ENCODE measurements around the gene SEC31A. TPM values are rescaled to one million over a fixed set of nuclear protein-coding genes. Genes with fewer than 3 reads are reported as not detected.

SEC31A gene
- total RNA-seq, 1 experiment from 2014 or later = 128 TPM

GRCh38 chr4:82803746-82804145 lies 87.2 kb downstream of the SEC31A start:
- Histone ChIP-seq H3K4me2 (ENCODE audit: insufficient read depth, insufficient read length, low read length) (no peak overlapping the region), H3K18ac (ENCODE audit: insufficient read length, low read depth, low read length) (no peak overlapping the region), H3K27ac (ENCODE audit: insufficient read length, low read depth, low read length) (no peak overlapping the region), H4K91ac (ENCODE audit: insufficient read length, low read depth, low read length) (no peak overlapping the region), H2AK5ac (ENCODE audit: insufficient read length, low read length) (no peak overlapping the region), H3K4ac (ENCODE audit: low read depth, low read length) (no peak overlapping the region), H3K23me2 (ENCODE audit: insufficient read length, low read depth, low read length, poor library complexity, severe bottlenecking) (peaks cover 5% of the 10 kb centered on the region), H2BK120ac (ENCODE audit: low read depth, low read length, poor library complexity, severe bottlenecking) (no peak overlapping the region), H3K4me1 (ENCODE audit: insufficient read depth, low read length) (no peaks in the 10 kb centered on the region), H3K23ac (ENCODE audit: insufficient read length, low read depth, low read length) (no peak overlapping the region), H3K79me1 (ENCODE audit: insufficient read depth, low read depth, low read length, poor library complexity, severe bottlenecking) (no peaks in the 10 kb centered on the region), H2AFZ (ENCODE audit: low read length) (no peak overlapping the region), H3K27me3 (ENCODE audit: insufficient read depth, low read length) (peaks cover 32% of the 10 kb centered on the region), H2BK5ac (ENCODE audit: insufficient read length, low read length) (no peak overlapping the region), H3T11ph (ENCODE audit: low read length) (no peak overlapping the region), H2BK12ac (ENCODE audit: insufficient read length, low read depth, low read length) (no peak overlapping the region), H3K79me2 (ENCODE audit: insufficient read depth, low read length) (no peaks in the 10 kb centered on the region), H3K14ac (ENCODE audit: insufficient read depth, low read length) (no peak overlapping the region), H3K56ac (ENCODE audit: insufficient read length, low read depth, low read length) (no peak overlapping the region), H2BK20ac (ENCODE audit: low read depth, low read length, poor library complexity, severe bottlenecking) (no peak overlapping the region), H2BK15ac (ENCODE audit: low read depth, low read length) (no peak overlapping the region), H3K9ac (ENCODE audit: extremely low read depth, insufficient read length, low read length) (no peak overlapping the region), H4K5ac (ENCODE audit: insufficient read length, low read depth, low read length) (no peak overlapping the region), H3K9me3 (ENCODE audit: control insufficient read depth, low read depth, low read length) (no peaks in the 10 kb centered on the region), H4K20me1 (ENCODE audit: control insufficient read depth, insufficient read depth, insufficient read length) (no peaks in the 10 kb centered on the region), H4K8ac (replicated peaks; ENCODE audit: insufficient read length, low read depth, low read length) (no peak overlapping the region)
- no peak overlapping the region for H3K4me3 Mint-ChIP-seq
- no peak for TF ChIP-seq CTCF (conservative IDR thresholded peaks at IDR 0.05)
- H3K9me3 Mint-ChIP-seq = no peaks in the 10 kb centered on the region
- no peaks in the 10 kb centered on the region for H3K36me3 Mint-ChIP-seq (ENCODE audit: insufficient read depth in 1 of 3, low read depth in 3 of 3)
- H3K27me3 Mint-ChIP-seq (ENCODE audit: low read depth) = peaks cover 3% of the 10 kb centered on the region
- H3K4me1 Mint-ChIP-seq = peaks cover 14% of the 10 kb centered on the region in 2 experiments
- WGBS (ENCODE audit: extremely low coverage, insufficient read length, low lambda C conversion rate) = no CpG with 5 or more reads among the region's 4 CpGs
- no peak for DNase-seq
- no peak overlapping the region for H3K27ac Mint-ChIP-seq

Measured in H9 (cell line).